HUES64 (cell line): ENCODE results near the gene RGS9.

ENCODE experiments used
- H3K27ac ChIP-seq: 2 replicates; pipeline ENCODE4 v1.7.0; 2013; ENCODE audit warnings: low read depth, low read length, inconsistent platforms
- H3K27me3 ChIP-seq: 2 replicates; pipeline ENCODE4 v1.6.1; 2013; ENCODE audit warnings: mild to moderate bottlenecking, low read length; ENCODE audit not compliant: insufficient read depth
- H3K36me3 ChIP-seq: 2 replicates; pipeline ENCODE4 v1.6.1; 2013; ENCODE audit warnings: mild to moderate bottlenecking, low read length; ENCODE audit not compliant: insufficient read depth
- H3K4me1 ChIP-seq: 2 replicates; pipeline ENCODE4 v1.6.1; 2013; ENCODE audit warnings: mild to moderate bottlenecking, low read length, moderate library complexity; ENCODE audit not compliant: insufficient read depth
- H3K4me3 ChIP-seq: 2 replicates; pipeline ENCODE4 v1.5.1; 2013; ENCODE audit warnings: mild to moderate bottlenecking, low read length, moderate library complexity
- H3K9ac ChIP-seq: 2 replicates; pipeline ENCODE4 v1.6.1; 2013; ENCODE audit warnings: mild to moderate bottlenecking, low read depth, low read length
- H3K9me3 ChIP-seq: 2 replicates; pipeline ENCODE4 v1.6.1; 2013; ENCODE audit warnings: low read depth, low read length; ENCODE audit not compliant: insufficient read depth
- WGBS: fragments of 150-250, 120-280 bp; methylation state at CpG from one replicate; pipeline ENCODE4 v1.1.7; 2013; ENCODE audit warnings: missing lambda C conversion rate; 5-methylcytosine and 5-hydroxymethylcytosine counted together

RGS9 gene

GRCh38 chr17:65220732-65221131 lies 83.6 kb downstream of the RGS9 start:
- Histone ChIP-seq H3K4me1 (no peaks in the 10 kb centered on the region), H3K27ac (no peak overlapping the region), H3K4me3 (no peak overlapping the region), H3K36me3 (no peaks in the 10 kb centered on the region), H3K9me3 (no peaks in the 10 kb centered on the region), H3K9ac (no peak overlapping the region), H3K27me3 (no peaks in the 10 kb centered on the region)
- WGBS = 75% methylated on average over 1 of the region's 1 CpG

- H3K27ac ChIP-seq = no peak overlapping the region
- WGBS = 95% methylated on average over 2 of the region's 3 CpGs
- no peak overlapping the region for H3K4me3 ChIP-seq
- H3K9me3 ChIP-seq = no peaks in the 10 kb centered on the region
- H3K36me3 ChIP-seq = no peaks in the 10 kb centered on the region
- no peak overlapping the region for H3K9ac ChIP-seq
- H3K27me3 ChIP-seq = no peaks in the 10 kb centered on the region
- no peaks in the 10 kb centered on the region for H3K4me1 ChIP-seq
Observed at GRCh38 chr17:65222214-65222738, 85.1 kb downstream of the RGS9 start.

- Histone ChIP-seq H3K27me3 (no peaks in the 10 kb centered on the region), H3K36me3 (no peaks in the 10 kb centered on the region), H3K9me3 (no peaks in the 10 kb centered on the region), H3K4me1 (peaks cover 11% of the 10 kb centered on the region; the same call in 1 of the 2 replicates), H3K4me3 (no peak overlapping the region), H3K9ac (no peak overlapping the region), H3K27ac (no peak overlapping the region)
- WGBS = 93% methylated on average over 18 of the region's 18 CpGs
Observed at GRCh38 chr17:65225061-65225460, 87.9 kb downstream of the RGS9 start.

- Histone ChIP-seq H3K9me3 (no peaks in the 10 kb centered on the region), H3K4me1 (peaks cover 11% of the 10 kb centered on the region; the same call in 1 of the 2 replicates), H3K36me3 (no peaks in the 10 kb centered on the region), H3K27me3 (no peaks in the 10 kb centered on the region), H3K4me3 (no peak overlapping the region), H3K27ac (no peak overlapping the region), H3K9ac (no peak overlapping the region)
- 73% methylated on average over 4 of the region's 4 CpGs for WGBS
Observed at GRCh38 chr17:65226227-65226626, 89.1 kb downstream of the RGS9 start.

- 91% methylated on average over 4 of the region's 4 CpGs for WGBS
- H3K27me3 ChIP-seq = no peaks in the 10 kb centered on the region
- no peaks in the 10 kb centered on the region for H3K36me3 ChIP-seq
- no peak overlapping the region for H3K9ac ChIP-seq
- H3K4me1 ChIP-seq = peaks cover 11% of the 10 kb centered on the region; the same call in 1 of the 2 replicates
- no peak overlapping the region for H3K4me3 ChIP-seq
- no peaks in the 10 kb centered on the region for H3K9me3 ChIP-seq
- no peak overlapping the region for H3K27ac ChIP-seq
Observed at GRCh38 chr17:65227637-65228036, 90.5 kb downstream of the RGS9 start.

- WGBS = 89% methylated on average over 10 of the region's 10 CpGs
- Histone ChIP-seq H3K9me3 (no peaks in the 10 kb centered on the region), H3K27ac (no peak overlapping the region), H3K27me3 (no peaks in the 10 kb centered on the region), H3K4me3 (no peak overlapping the region), H3K36me3 (no peaks in the 10 kb centered on the region), H3K9ac (no peak overlapping the region), H3K4me1 (peaks cover 11% of the 10 kb centered on the region; the same call in 1 of the 2 replicates)
Observed at GRCh38 chr17:65228287-65228686, 91.1 kb downstream of the RGS9 start.

- Histone ChIP-seq H3K36me3 (no peaks in the 10 kb centered on the region), H3K9ac (no peak overlapping the region), H3K27ac (no peak overlapping the region), H3K27me3 (no peaks in the 10 kb centered on the region), H3K4me3 (no peak overlapping the region), H3K4me1 (peaks cover 11% of the 10 kb centered on the region; the same call in 1 of the 2 replicates), H3K9me3 (no peaks in the 10 kb centered on the region)
- WGBS = 92% methylated on average over 11 of the region's 12 CpGs
Observed at GRCh38 chr17:65228734-65229620, 91.8 kb downstream of the RGS9 start.

GRCh38 chr17:65229621-65229995 lies 92.4 kb downstream of the RGS9 start:
- no peak overlapping the region for H3K9ac ChIP-seq
- peaks cover 11% of the 10 kb centered on the region; the same call in 1 of the 2 replicates for H3K4me1 ChIP-seq
- H3K36me3 ChIP-seq = no peaks in the 10 kb centered on the region
- no peak overlapping the region for H3K4me3 ChIP-seq
- no peak overlapping the region for H3K27ac ChIP-seq
- H3K27me3 ChIP-seq = no peaks in the 10 kb centered on the region
- no peaks in the 10 kb centered on the region for H3K9me3 ChIP-seq
- 91% methylated on average over 3 of the region's 3 CpGs for WGBS

GRCh38 chr17:65230040-65230439 lies 92.9 kb downstream of the RGS9 start:
- Histone ChIP-seq H3K9me3 (no peaks in the 10 kb centered on the region), H3K36me3 (no peaks in the 10 kb centered on the region), H3K4me1 (peaks cover 11% of the 10 kb centered on the region; the same call in 1 of the 2 replicates), H3K4me3 (no peak overlapping the region), H3K27ac (no peak overlapping the region), H3K9ac (no peak overlapping the region), H3K27me3 (no peaks in the 10 kb centered on the region)
- WGBS = 100% methylated on average over 3 of the region's 4 CpGs

GRCh38 chr17:65231086-65231485 lies 93.9 kb downstream of the RGS9 start:
- H3K4me1 ChIP-seq = peaks cover 11% of the 10 kb centered on the region; the same call in 1 of the 2 replicates

GRCh38 chr17:65231662-65232335 lies 94.6 kb downstream of the RGS9 start:
- Histone ChIP-seq H3K27ac (no peak overlapping the region), H3K36me3 (no peaks in the 10 kb centered on the region), H3K4me3 (no peak overlapping the region), H3K4me1 (peaks cover 11% of the 10 kb centered on the region; the same call in 1 of the 2 replicates), H3K27me3 (no peaks in the 10 kb centered on the region), H3K9ac (no peak overlapping the region), H3K9me3 (no peaks in the 10 kb centered on the region)
- 57% methylated on average over 8 of the region's 8 CpGs for WGBS

More at GRCh38 chr17:65231086-65231485, 93.9 kb downstream of the RGS9 start:
- no peak overlapping the region for H3K4me3 ChIP-seq
- no peaks in the 10 kb centered on the region for H3K9me3 ChIP-seq
- no peak overlapping the region for H3K27ac ChIP-seq
- no peaks in the 10 kb centered on the region for H3K36me3 ChIP-seq
- WGBS = 68% methylated on average over 4 of the region's 5 CpGs
- no peak overlapping the region for H3K9ac ChIP-seq
- H3K27me3 ChIP-seq = no peaks in the 10 kb centered on the region
